K562 (cell line): ENCODE data around the gene ITPR3.

Experiments
- JUN ChIP-seq, 2 experiments: sonication (generic) in 1 of 2; formaldehyde crosslinking in 1 of 2; IDR thresholded peaks; 2 replicates each; pipeline versions ENCODE4 v1.6.1 to v1.8.0; 2012 to 2022; ENCODE audit warnings: borderline replicate concordance in 2 of 2, mild to moderate bottlenecking in 2 of 2, improper control_type of control experiment in 1 of 2, low read depth in 1 of 2, low read length in 1 of 2, missing genetic modification reagents in 1 of 2
- RAD21 ChIP-seq, 2 experiments: fragments of 250-450 bp in 1 of 2; fragments of 450-650 bp in 1 of 2; sonication (Bioruptor Pico) in 1 of 2; formaldehyde crosslinking in 1 of 2; IDR thresholded peaks in 1 of 2; conservative IDR thresholded peaks in 1 of 2; 2 replicates each; pipeline versions ENCODE4 v1.4.0 to v1.8.0; 2020 to 2022; ENCODE audit warnings: mild to moderate bottlenecking in 2 of 2, moderate library complexity in 1 of 2
- RUNX1 ChIP-seq: sonication (generic); IDR thresholded peaks from 2 replicates; pipeline ENCODE4 v1.6.1; 2016; ENCODE audit warnings: antibody characterized with exemption, low read depth
- SMAD1 ChIP-seq: fragments of 150-350 bp; IDR thresholded peaks from 2 replicates; pipeline ENCODE4 v1.6.1; 2014; ENCODE audit warnings: low read length, low read depth; ENCODE audit not compliant: partially characterized antibody
- SOX6 ChIP-seq: fragments of 450-650 bp; IDR thresholded peaks from 2 replicates; pipeline ENCODE4 v1.6.1; 2014; ENCODE audit warnings: mild to moderate bottlenecking
- TAF7 ChIP-seq: fragments of 450-650 bp; IDR thresholded peaks from 2 replicates; pipeline ENCODE4 v1.6.1; 2016; ENCODE audit warnings: missing genetic modification characterization, missing compliant biosample characterization
- ZFP91 ChIP-seq: sonication (generic); formaldehyde crosslinking; IDR thresholded peaks from 2 replicates; pipeline ENCODE4 v1.8.0; 2022; ENCODE audit warnings: mild to moderate bottlenecking, missing genetic modification reagents
- TF ChIP-seq, protein P1 (sequence below): sonication (generic); formaldehyde crosslinking; IDR thresholded peaks from 2 replicates; pipeline ENCODE4 v1.9.0; 2022; ENCODE audit warnings: mild to moderate bottlenecking, missing genetic modification reagents

DNA sequence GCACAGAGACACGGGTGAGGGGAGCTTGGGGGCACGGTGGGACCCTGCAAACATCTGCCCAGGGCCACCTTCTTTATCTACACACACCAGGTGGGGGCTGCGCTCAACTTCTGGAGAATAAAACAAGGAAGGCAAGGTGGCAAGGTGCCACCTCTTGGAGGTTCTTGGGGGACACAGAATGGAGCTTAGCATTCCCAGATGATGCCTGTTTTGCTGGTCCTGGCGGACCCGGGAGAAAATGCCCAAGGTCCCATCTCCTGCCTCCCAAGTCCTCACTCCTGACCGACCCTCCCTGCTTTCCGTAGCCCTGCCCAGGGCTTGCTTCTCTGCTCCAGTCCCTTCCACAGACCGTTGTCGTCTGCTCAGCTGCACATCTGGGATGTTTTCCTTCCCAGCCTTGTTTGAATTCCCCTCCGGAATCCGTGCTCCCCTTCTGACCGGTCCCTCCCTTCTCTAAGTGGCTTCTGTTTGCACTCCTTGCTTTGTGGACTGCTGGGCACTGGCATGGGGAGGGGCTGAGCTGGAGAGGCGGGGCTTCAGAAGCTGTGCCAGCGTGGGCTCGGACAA lies 13.1 kb downstream of the ITPR3 start:
- TF ChIP-seq RAD21 (CRISPR knock-in tag; conservative IDR thresholded peaks at IDR 0.05 in 1 of 2, IDR thresholded peaks at IDR 0.05 in 1 of 2) = no peak
- no peak for TF ChIP-seq SOX6
- TF ChIP-seq, protein P1, sequence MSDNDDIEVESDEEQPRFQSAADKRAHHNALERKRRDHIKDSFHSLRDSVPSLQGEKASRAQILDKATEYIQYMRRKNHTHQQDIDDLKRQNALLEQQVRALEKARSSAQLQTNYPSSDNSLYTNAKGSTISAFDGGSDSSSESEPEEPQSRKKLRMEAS = no peak
- TF ChIP-seq JUN (IDR thresholded peaks at IDR 0.05; ENCODE audit: borderline replicate concordance, low read depth, low read length) = no peak
- TF ChIP-seq JUN (CRISPR knock-in tag; IDR thresholded peaks at IDR 0.05; ENCODE audit: borderline replicate concordance) = no peak
- no peak for TF ChIP-seq TAF7 (tag)
- TF ChIP-seq RUNX1 = no peak
- TF ChIP-seq ZFP91 (CRISPR knock-in tag) = no peak
- TF ChIP-seq SMAD1 = no peak
